GM19395 (cell line): ENCODE measurements around the gene CGRRF1.

Experiments used
- ATAC-seq: cut with Tn5 transposase; IDR thresholded peaks from one replicate; pipeline ENCODE4 v1.9.1; 2021; ENCODE audit warnings: mild to moderate bottlenecking, moderate library complexity; ENCODE audit not compliant: unreplicated experiment

CGRRF1 gene

GRCh38 chr14:54538055-54538454 lies 28.3 kb downstream of the CGRRF1 start:
- no peak for ATAC-seq

GRCh38 chr14:54547583-54547982 lies 37.9 kb downstream of the CGRRF1 start:
- no peak for ATAC-seq

DNA sequence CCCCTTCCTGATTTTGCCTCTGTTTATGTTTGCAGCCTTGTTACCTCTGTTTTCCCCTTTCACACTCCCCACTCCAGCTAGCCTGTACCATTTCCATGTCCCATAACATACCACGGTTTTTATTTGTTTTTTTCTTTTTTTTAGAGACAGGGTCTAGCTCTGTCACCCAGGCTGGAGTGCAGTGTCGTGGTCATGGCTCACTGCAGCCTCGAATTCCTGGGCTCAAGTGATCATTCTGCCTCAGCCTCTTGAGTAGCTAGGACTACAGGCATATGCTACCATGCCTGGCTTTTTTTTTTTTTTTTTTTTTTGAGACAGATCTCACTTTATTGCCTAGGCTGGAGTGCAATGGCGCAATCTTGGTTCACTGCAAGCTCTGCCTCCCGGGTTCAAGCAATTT lies 38.8 kb downstream of the CGRRF1 start:
- ATAC-seq, result no peak

- no peak for ATAC-seq
Observed at GRCh38 chr14:54549862-54550261, 40.2 kb downstream of the CGRRF1 start.

DNA sequence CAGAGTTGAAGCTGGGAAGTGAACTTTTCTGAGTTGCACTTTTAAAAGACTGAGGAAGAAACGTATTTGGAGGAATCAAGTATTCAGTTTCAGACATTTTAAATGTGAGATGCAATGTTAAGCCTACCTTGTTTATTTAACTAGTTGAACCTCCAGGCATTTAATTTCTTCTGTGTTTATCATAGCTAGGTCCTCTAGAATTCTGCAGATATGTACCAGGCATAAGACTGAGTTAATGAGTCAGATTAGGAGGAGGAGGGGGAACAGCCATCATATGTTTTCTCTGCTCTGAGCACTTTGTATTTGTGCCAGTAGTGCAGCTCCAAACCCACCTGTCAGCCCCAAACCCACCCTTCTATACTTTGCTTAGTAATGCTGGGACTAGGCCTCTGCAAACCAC lies 40.8 kb downstream of the CGRRF1 start:
- no peak for ATAC-seq

GRCh38 chr14:54554401-54554800 lies 44.7 kb downstream of the CGRRF1 start:
- ATAC-seq, result no peak

GRCh38 chr14:54555651-54556050 lies 45.9 kb downstream of the CGRRF1 start:
- no peak for ATAC-seq

- no peak for ATAC-seq
Observed at GRCh38 chr14:54556535-54556934, 46.8 kb downstream of the CGRRF1 start.

GRCh38 chr14:54562334-54562733 lies 52.6 kb downstream of the CGRRF1 start:
- ATAC-seq, result no peak

- no peak for ATAC-seq
Observed at GRCh38 chr14:54564071-54564867, 54.6 kb downstream of the CGRRF1 start.

DNA sequence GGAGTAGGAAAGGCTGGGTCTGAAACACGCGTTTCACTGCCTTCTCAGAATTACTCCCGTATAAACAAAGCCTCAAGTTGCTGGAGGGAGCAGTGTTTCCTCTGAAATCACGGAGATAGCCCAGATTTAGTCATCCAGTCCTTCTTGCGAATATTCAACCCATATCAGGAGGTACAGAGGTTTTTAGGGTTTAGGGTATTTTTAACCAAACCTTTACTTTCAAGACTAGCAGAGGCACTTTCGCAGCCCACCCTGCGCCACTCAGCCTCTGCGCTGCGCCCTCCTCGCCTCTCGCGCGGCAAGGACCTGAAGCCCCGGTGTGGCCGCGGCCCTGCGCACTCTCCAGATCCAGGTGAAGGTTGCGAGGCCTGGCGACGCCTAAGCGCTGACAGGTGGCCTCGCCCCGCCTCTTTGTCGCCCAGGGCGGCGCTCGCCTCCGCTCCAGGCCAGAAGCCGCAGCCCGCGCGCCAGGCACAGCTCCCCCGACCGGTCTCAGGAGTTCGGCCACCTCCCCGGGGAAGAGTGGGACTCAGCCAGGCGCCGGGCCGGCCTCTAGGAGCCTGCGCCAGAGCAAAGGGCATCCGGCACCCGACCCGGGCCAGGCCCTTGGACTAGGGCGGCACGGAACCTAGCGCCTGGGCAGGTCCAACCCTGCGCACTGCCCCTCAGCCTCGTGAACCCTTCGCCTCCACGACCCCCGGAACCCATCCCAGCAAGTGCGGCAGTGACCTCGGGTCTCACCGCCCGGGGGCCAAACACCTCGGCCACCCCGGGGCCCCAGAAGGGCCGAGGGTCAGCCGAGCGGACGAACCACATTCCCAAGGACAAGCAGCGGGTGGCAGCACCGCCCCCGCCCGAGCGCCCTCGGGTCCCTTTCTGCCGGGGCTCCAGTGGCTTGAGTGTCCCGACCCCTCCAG lies 55.4 kb downstream of the CGRRF1 start:
- peak; percentile 41 for ATAC-seq

DNA sequence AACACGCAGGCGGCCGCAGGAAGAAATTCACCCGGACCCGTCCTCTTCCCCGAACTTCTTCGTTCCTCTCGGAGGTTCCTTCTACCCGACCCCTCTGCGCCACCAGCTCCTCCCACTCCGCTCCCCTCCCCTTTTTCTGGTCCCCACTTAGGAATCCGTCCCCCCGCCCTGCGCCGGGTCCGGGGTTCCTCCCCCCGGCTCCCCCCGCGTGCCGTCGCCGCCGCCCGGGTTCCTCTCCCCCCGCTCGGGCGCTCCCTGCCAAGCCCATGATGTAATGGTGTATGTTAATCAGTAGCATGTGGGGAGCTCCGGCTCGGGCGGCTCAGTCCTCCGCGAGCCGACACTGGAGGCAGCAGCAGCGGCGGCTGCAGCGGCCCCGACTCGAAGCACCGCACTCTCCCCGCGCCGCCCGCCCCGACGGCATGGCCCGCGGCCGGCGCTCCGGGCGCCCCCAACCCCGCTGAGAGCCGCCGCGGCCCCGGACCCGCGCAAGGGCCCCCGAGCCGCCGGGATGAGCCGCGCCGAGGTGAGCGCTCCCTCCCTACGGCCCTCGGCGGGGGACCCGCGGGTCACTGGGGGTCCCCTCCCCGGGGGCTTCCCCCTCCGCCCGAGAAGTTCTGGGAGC lies 56.2 kb downstream of the CGRRF1 start:
- ATAC-seq, result peak; percentile 60

DNA sequence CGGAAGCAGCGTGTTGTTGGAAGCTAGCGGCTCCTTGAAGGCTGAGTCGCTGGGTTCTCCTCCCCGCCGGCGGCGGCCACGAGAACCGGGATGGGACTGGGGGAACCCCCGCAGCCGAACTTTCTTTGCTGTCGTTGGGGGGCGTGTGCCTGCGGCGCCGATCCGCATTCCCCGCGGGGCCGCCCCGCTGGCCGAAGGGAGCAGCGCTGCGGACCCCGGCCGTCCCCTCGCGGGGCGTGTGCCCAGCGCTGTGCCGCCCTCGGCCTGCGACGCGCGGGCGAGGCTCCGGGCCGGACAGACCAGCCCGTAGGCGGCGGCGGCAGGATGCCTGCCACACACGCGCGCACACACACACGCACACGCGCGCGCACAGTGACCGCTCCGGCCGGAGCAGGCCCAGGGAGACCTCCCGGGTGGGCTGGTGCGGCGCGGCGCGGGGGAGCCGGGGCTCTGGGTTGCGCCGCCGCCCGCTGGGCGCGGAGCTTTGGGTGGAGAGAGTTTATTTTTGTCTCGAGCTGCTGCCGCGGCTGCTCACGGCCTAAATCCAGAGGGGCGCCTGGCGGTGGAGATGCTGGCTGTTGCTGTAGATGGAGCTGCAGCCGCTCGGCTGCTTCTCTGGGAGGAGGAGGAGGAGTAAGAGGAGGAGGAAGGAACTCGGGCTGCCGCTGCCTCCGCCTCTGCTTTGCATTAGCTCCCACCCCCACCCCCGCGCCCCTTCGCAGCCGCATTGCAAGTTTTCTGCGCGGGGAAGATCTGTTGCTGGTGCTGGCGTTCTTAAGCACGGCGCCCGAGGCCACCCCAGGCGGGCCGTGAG lies 56.9 kb downstream of the CGRRF1 start, which contains the start of gene SAMD4A:
Gene SAMD4A, plus strand, starts transcription at position 719 of the 814 bp plus-strand sequence. CDS start 789 bp downstream, outside the sequence.
- ATAC-seq, result peak; percentile 44

DNA sequence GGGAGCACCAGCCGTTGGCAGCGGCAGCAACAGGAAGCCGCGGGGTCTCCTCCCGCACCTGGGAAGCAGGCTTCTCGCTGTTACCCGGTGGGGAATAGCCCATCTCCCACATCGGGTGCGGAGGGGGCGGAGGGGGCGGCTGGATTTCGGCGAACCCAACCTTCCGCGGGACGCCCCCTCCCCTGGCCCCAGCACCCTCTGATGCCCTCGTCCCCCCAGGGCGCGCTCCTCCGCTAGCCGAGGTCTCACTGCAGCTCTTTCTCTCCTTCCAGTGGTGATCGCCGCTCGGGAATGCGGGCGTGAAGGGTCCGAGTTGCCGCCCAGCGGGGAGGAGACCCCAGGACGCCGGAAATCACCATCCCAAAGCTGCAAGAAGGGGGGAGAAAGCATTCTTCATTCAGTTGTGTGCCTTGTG lies 57.5 kb downstream of the CGRRF1 start:
- no peak for ATAC-seq

GRCh38 chr14:54567639-54568561 lies 58.2 kb downstream of the CGRRF1 start:
- ATAC-seq, result no peak

- no peak for ATAC-seq
Observed at GRCh38 chr14:54568821-54569595, 59.3 kb downstream of the CGRRF1 start.

DNA sequence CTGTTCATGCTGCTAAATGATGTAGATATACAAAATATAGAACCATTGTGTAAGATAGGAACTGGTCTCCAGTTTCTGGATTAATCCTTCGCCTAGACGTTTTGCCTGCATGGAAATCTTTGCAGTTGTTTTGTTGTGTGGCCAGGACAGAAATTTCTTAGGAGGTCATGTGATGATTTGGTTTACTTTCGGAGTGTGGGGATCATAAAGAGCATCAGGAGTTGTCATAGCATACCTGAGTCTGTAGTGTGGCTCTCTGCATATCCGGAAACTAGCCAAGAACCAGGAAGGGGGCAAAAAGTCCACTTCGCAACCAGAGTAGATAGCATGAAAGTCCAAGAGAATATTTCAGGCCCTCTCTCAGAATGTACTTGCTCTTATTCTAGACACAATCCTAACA lies 60.3 kb downstream of the CGRRF1 start:
- no peak for ATAC-seq

- ATAC-seq, result no peak
Observed at GRCh38 chr14:54570631-54571415, 61.1 kb downstream of the CGRRF1 start.
